MCF 10A (cell line): ENCODE measurements around the gene TBX19. TPM values are rescaled to one million over a fixed set of nuclear protein-coding genes. Genes with fewer than 3 reads are reported as not detected.

ENCODE experiments used
- Bru-seq: library from RNA; stranded (reverse); fragments of 400-500 nt; gene quantifications from one replicate; lab custom pipeline; 2021; lab: Mats Ljungman, UMichigan
- BruChase-seq, 2 experiments: library from RNA; stranded (reverse); fragments of 400-500 nt; gene quantifications; one replicate each; lab custom pipeline; 2021; lab: Mats Ljungman, UMichigan
- BruUV-seq: library from RNA; stranded (reverse); fragments of 400-500 nt; replicated peaks from 2 replicates; lab custom pipeline; 2021; lab: Mats Ljungman, UMichigan
- CTCF ChIA-PET: fragments of 300-600 bp; sonication (Branson Sonifier 250); formaldehyde crosslinking; extraction: SDS; loops from one replicate; lab custom pipeline; 2021; ENCODE audit warnings: antibody characterized with exemption, inconsistent platforms; lab: Yijun Ruan, JAX
- POLR2A ChIA-PET: fragments of 300-600, 350-650 bp; sonication (Branson Sonifier 250); formaldehyde crosslinking; extraction: SDS; loops from one replicate; lab custom pipeline; 2020; ENCODE audit warnings: antibody characterized with exemption, inconsistent platforms; lab: Yijun Ruan, JAX
- DNase-seq: peaks from one replicate; pipeline ENCODE4 v3.0.0-alpha.2; 2018; ENCODE audit not compliant: unreplicated experiment
- H3K27ac Mint-ChIP-seq: one replicate; pipeline ENCODE4 v1.8.0; 2022; ENCODE audit warnings: mild to moderate bottlenecking, low read depth, mixed read lengths; ENCODE audit not compliant: unreplicated experiment
- H3K27me3 Mint-ChIP-seq: one replicate; pipeline ENCODE4 v1.8.0; 2022; ENCODE audit warnings: mixed read lengths; ENCODE audit not compliant: insufficient read depth, unreplicated experiment
- H3K36me3 Mint-ChIP-seq: one replicate; pipeline ENCODE4 v1.8.0; 2022; ENCODE audit warnings: mild to moderate bottlenecking, moderate library complexity, mixed read lengths; ENCODE audit not compliant: insufficient read depth, unreplicated experiment
- H3K4me1 Mint-ChIP-seq: one replicate; pipeline ENCODE4 v1.8.0; 2022; ENCODE audit warnings: mixed read lengths; ENCODE audit not compliant: insufficient read depth, unreplicated experiment
- H3K4me3 Mint-ChIP-seq: one replicate; pipeline ENCODE4 v1.8.0; 2022; ENCODE audit warnings: mild to moderate bottlenecking, moderate library complexity, mixed read lengths; ENCODE audit not compliant: unreplicated experiment
- H3K9me3 Mint-ChIP-seq: one replicate; pipeline ENCODE4 v1.8.0; 2022; ENCODE audit warnings: mixed read lengths; ENCODE audit not compliant: unreplicated experiment
- intact Hi-C: fragments of 100-400 bp; cut with micrococcal nuclease; formaldehyde crosslinking; loops from 2 replicates; pipeline ENCODE4 v1.14.1; 2022
- long read RNA-seq: library from polyadenylated mRNA; stranded (forward); transcript quantifications from one replicate; pipeline ENCODE4 v2.0.0, GENCODE V29; 2022
- total RNA-seq: library from RNA; stranded (reverse); gene quantifications from 2 replicates; pipeline ENCODE4 v1.2.3, GENCODE V29; 2022
- TF ChIP-seq, protein P1 (sequence below): fragments of 200-600 bp; IDR thresholded peaks from one replicate; pipeline ENCODE4 v1.8.0; 2022; ENCODE audit warnings: antibody characterized with exemption, mild to moderate bottlenecking; ENCODE audit not compliant: unreplicated experiment

TBX19 gene
- total RNA-seq (1.6 and 2.4 TPM in 2 replicates), Bru-seq, nascent RNA (percentile 51 among the genes with signal in this experiment), BruChase-seq, experiment 1, labeled RNA remaining after a 6-hour chase (percentile 66 among the genes with signal in this experiment), BruChase-seq, experiment 2, labeled RNA remaining after a 2-hour chase (percentile 78 among the genes with signal in this experiment)
- long read RNA-seq, partial matches to known transcripts, result 1 of 5 reads
- long read RNA-seq, other reads (novel, unspliced or antisense), result 4 of 5 reads

DNA sequence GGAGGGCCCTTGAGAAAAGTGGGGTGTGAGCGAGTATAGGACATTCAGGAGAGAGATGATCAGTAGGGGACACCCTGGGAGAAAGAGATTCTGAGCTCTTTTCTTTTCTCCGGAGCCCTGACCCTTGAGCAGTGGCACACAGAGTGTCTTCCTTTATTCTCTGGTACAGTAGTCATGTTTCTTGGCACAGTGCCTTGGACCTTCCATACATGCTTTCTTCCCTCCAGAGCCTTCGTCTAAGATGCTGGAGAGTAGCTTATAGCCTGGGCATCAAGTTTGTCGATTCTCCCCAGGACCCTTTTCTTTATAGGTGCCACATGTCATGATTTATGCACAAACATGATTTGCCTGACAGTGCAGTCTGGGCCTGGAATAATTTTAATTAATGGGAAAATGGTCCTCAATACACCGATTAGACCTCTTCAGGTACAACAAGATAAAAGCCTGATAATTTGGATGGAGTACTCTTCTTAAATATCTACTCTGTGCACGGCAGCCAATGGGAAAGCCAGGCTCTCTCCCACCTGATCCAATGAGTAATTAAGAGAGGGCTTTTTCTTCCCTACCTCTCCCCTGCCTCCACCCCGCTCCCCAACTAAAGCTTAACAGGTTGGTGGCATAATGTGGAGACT, at the start of gene TBX19:
TBX19 (plus strand) TSS at position 582 of the 632 bp plus-strand sequence. CDS start 214 bp downstream, outside the sequence.
- intact Hi-C loops, result no loop called here
- ChIA-PET POLR2A (interaction anchor here (0.6 to 1.2 kb wide), 2 partner anchors 28 to 29 kb away, joined by 3 to 5 read pairs; no protein-coding TSS in a partner anchor), CTCF (interaction anchor here (1.2 to 1.3 kb wide), 2 partner anchors 45 to 63 kb away, joined by 3 to 4 read pairs; no protein-coding TSS in a partner anchor)
- Mint-ChIP-seq H3K9me3 (no peaks in the 10 kb centered on the region), H3K27ac (no peak within 1 kb of the TSS), H3K27me3 (no peaks in the 10 kb centered on the region), H3K4me3 (no peak within 1 kb of the TSS), H3K4me1 (peaks cover 11% of the 10 kb centered on the region), H3K36me3 (no peaks in the 10 kb centered on the region)
- DNase-seq, result no peak
- TF ChIP-seq, protein P1, sequence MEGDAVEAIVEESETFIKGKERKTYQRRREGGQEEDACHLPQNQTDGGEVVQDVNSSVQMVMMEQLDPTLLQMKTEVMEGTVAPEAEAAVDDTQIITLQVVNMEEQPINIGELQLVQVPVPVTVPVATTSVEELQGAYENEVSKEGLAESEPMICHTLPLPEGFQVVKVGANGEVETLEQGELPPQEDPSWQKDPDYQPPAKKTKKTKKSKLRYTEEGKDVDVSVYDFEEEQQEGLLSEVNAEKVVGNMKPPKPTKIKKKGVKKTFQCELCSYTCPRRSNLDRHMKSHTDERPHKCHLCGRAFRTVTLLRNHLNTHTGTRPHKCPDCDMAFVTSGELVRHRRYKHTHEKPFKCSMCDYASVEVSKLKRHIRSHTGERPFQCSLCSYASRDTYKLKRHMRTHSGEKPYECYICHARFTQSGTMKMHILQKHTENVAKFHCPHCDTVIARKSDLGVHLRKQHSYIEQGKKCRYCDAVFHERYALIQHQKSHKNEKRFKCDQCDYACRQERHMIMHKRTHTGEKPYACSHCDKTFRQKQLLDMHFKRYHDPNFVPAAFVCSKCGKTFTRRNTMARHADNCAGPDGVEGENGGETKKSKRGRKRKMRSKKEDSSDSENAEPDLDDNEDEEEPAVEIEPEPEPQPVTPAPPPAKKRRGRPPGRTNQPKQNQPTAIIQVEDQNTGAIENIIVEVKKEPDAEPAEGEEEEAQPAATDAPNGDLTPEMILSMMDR, result no peak
- no TSS peak for BruUV-seq

DNA sequence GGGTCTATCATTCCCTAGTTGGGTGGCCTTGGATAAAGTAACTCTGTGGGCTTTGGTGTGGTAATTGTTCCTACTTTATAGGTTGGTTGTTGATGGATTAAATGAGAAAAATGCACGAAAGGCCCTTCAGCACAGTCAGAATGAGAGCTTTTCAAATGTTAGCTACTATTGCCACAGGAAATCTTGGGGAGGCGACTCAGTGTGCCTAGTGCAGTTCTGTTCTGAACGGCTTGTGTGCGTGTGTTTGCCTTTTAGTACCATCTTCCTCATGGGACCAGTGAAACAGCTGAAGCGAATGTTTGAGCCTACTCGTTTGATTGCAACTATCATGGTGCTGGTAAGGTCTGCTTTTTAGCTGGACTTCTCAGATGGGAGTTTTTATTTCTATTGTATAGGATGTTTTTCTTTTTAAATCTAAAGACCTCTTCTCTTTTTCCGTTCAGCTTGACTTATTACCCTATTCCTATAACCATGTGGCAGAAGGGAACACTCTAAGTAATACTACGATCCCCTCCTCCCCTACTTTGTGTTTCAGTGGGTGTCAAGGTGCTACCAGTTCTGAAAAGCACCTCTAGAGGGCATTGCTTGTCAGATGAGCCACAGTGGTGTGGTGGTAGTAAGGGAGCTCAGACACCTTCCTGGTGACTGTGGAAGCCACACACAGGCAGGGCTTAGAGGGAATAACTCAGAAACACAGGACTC, 45.7 kb upstream of the TBX19 start:
- POLR2A ChIA-PET, result interaction anchor here (0.6 to 3.2 kb wide), 9 partner anchors 9 to 428 kb away, joined by 3 to 27 read pairs (median 5); partner anchors contain the start of gene SFT2D2
- CTCF ChIA-PET, result interaction anchor here (0.5 to 5.9 kb wide), 57 partner anchors 9 to 1645 kb away, joined by 3 to 94 read pairs (median 4); partner anchors contain the start of gene SFT2D2
- intact Hi-C loops, result loop anchor here (1.0 kb wide), 3 partner anchors 87 to 153 kb away; no protein-coding TSS in a partner anchor
- H3K27me3 Mint-ChIP-seq, result no peaks in the 10 kb centered on the region
- H3K27ac Mint-ChIP-seq, result no peak overlapping the region
- BruUV-seq, result no TSS peak
- peaks cover 24% of the 10 kb centered on the region for H3K4me1 Mint-ChIP-seq
- H3K4me3 Mint-ChIP-seq, result no peak overlapping the region
- H3K36me3 Mint-ChIP-seq, result peaks cover 89% of the 10 kb centered on the region
- DNase-seq, result peak; percentile 84
- H3K9me3 Mint-ChIP-seq, result no peaks in the 10 kb centered on the region
- TF ChIP-seq, protein P1, result peak; percentile 81

DNA sequence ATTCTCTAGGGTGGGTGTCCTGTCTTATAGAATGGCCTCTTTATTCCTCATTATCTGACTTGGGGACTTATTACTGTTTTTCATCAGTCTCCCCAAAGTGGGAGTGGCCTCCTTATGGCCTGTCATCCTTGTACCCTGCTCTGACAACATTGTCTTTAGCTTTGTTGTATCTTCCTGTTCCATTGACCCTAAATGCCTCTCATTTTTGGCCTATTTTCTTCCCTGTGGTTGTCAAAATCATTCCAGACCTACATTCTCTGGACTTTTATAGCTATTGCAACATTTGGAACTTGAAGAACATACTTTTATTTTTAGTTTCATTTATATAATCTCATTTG, 45.2 kb upstream of the TBX19 start:
- DNase-seq, result no peak
- intact Hi-C loops, result loop anchor here (1.0 kb wide), 3 partner anchors 87 to 153 kb away; no protein-coding TSS in a partner anchor
- no TSS peak for BruUV-seq
- no peaks in the 10 kb centered on the region for H3K27me3 Mint-ChIP-seq
- H3K27ac Mint-ChIP-seq, result no peak overlapping the region
- CTCF ChIA-PET, result interaction anchor here (0.6 to 5.9 kb wide), 47 partner anchors 8 to 399 kb away, joined by 3 to 94 read pairs (median 6); partner anchors contain the start of genes SFT2D2 and TBX19
- peaks cover 91% of the 10 kb centered on the region for H3K36me3 Mint-ChIP-seq
- H3K9me3 Mint-ChIP-seq, result no peaks in the 10 kb centered on the region
- POLR2A ChIA-PET, result interaction anchor here (0.6 to 3.2 kb wide), 9 partner anchors 9 to 427 kb away, joined by 3 to 27 read pairs (median 5); partner anchors contain the start of gene SFT2D2
- H3K4me1 Mint-ChIP-seq, result peaks cover 24% of the 10 kb centered on the region
- H3K4me3 Mint-ChIP-seq, result no peak overlapping the region
- TF ChIP-seq, protein P1, result no peak
